Neural progenitor cell (in vitro differentiated cells): Measurements from ENCODE around the gene IRAK3. TPM values are rescaled to one million over a fixed set of nuclear protein-coding genes. Genes with fewer than 3 reads are reported as not detected.

Experiments
- DNase-seq: peaks from one replicate; pipeline ENCODE4 v3.0.0-alpha.2; 2016; ENCODE audit warnings: low spot score
- H2AFZ ChIP-seq: fragments of 200-600 bp; sonication (generic); replicated peaks from 2 replicates; pipeline ENCODE4 v1.6.1; 2016; ENCODE audit warnings: antibody characterized with exemption
- H3F3A ChIP-seq: fragments of 200-600 bp; sonication (generic); 2 replicates; pipeline ENCODE4 v1.6.1; 2016; ENCODE audit warnings: antibody characterized with exemption, low read depth
- H3K27ac ChIP-seq: fragments of 200-600 bp; sonication (generic); 2 replicates; pipeline ENCODE4 v1.5.1; 2016; ENCODE audit warnings: mild to moderate bottlenecking
- H3K27me3 ChIP-seq: fragments of 200-600 bp; sonication (generic); 2 replicates; pipeline ENCODE4 v1.6.1; 2016; ENCODE audit warnings: mild to moderate bottlenecking, moderate library complexity
- H3K36me3 ChIP-seq: fragments of 200-600 bp; sonication (generic); 2 replicates; pipeline ENCODE4 v1.5.1; 2016
- H3K4me1 ChIP-seq: fragments of 200-600 bp; sonication (generic); 2 replicates; pipeline ENCODE4 v1.6.1; 2016; ENCODE audit warnings: mixed run types
- H3K4me2 ChIP-seq: fragments of 200-600 bp; sonication (generic); 2 replicates; pipeline ENCODE4 v1.6.1; 2016
- H3K4me3 ChIP-seq: fragments of 200-600 bp; sonication (generic); 2 replicates; pipeline ENCODE4 v1.5.1; 2016
- H3K79me2 ChIP-seq: fragments of 200-600 bp; sonication (generic); 2 replicates; pipeline ENCODE4 v1.6.1; 2016; ENCODE audit warnings: low read depth
- H3K9ac ChIP-seq: fragments of 200-600 bp; sonication (generic); 2 replicates; pipeline ENCODE4 v1.6.1; 2016
- H3K9me3 ChIP-seq: fragments of 200-600 bp; sonication (generic); 2 replicates; pipeline ENCODE4 v1.5.1; 2016; ENCODE audit warnings: low read depth
- H4K20me1 ChIP-seq: fragments of 200-600 bp; sonication (generic); 2 replicates; pipeline ENCODE4 v1.6.1; 2016; ENCODE audit warnings: low read depth
- H3K27ac Mint-ChIP-seq: 3 replicates; pipeline ENCODE4 v1.8.0; 2021; ENCODE audit warnings: mixed read lengths
- H3K27me3 Mint-ChIP-seq: 2 replicates; pipeline ENCODE4 v1.8.0; 2022; ENCODE audit warnings: low read depth, mild to moderate bottlenecking, inconsistent platforms, moderate library complexity, mixed read lengths; ENCODE audit not compliant: insufficient read depth
- H3K36me3 Mint-ChIP-seq: 3 replicates; pipeline ENCODE4 v1.8.0; 2021; ENCODE audit warnings: mixed read lengths
- H3K4me1 Mint-ChIP-seq: 3 replicates; pipeline ENCODE4 v1.8.0; 2021; ENCODE audit warnings: mixed read lengths
- H3K4me3 Mint-ChIP-seq: 3 replicates; pipeline ENCODE4 v1.8.0; 2021; ENCODE audit warnings: mild to moderate bottlenecking, moderate library complexity, mixed read lengths
- H3K9me3 Mint-ChIP-seq: 3 replicates; pipeline ENCODE4 v1.8.0; 2020; ENCODE audit warnings: mixed read lengths
- CTCF ChIP-seq: fragments of 200-600 bp; sonication (generic); IDR thresholded peaks from 2 replicates; pipeline ENCODE4 v1.5.1; 2017; ENCODE audit warnings: antibody characterized with exemption, mild to moderate bottlenecking
- EZH2 ChIP-seq: fragments of 200-600 bp; sonication (generic); IDR thresholded peaks from 2 replicates; pipeline ENCODE4 v1.6.1; 2017; ENCODE audit warnings: antibody characterized with exemption, mild to moderate bottlenecking, moderate library complexity
- EZH2phosphoT487 ChIP-seq: fragments of 200-600 bp; sonication (generic); IDR thresholded peaks from 2 replicates; pipeline ENCODE4 v1.6.1; 2017; ENCODE audit warnings: antibody characterized with exemption
- total RNA-seq: library from RNA; depleted of rRNA; stranded (reverse); fragments of >200 nt; gene quantifications from 2 replicates; pipeline ENCODE4 v1.2.3, GENCODE V29; 2015; ENCODE audit warnings: low replicate concordance

IRAK3 gene
- total RNA-seq, 1 donor from 2014 or later, result 3.0 TPM

GRCh38 chr12:66199141-66199540, 10.1 kb downstream of the IRAK3 start:
- Mint-ChIP-seq H3K4me3 (no peak overlapping the region), H3K9me3 (peaks cover 5% of the 10 kb centered on the region), H3K27ac (no peak overlapping the region), H3K27me3 (peaks cover 4% of the 10 kb centered on the region), H3K36me3 (no peaks in the 10 kb centered on the region), H3K4me1 (no peaks in the 10 kb centered on the region)
- Histone ChIP-seq H3K9ac (no peak overlapping the region), H4K20me1 (no peaks in the 10 kb centered on the region), H3K36me3 (no peaks in the 10 kb centered on the region), H3K4me3 (no peak overlapping the region), H3K4me2 (no peak overlapping the region), H3K27ac (no peak overlapping the region), H3K4me1 (no peaks in the 10 kb centered on the region), H3K79me2 (no peaks in the 10 kb centered on the region), H3K27me3 (no peaks in the 10 kb centered on the region), H3K9me3 (no peaks in the 10 kb centered on the region), H3F3A (no peaks in the 10 kb centered on the region), H2AFZ (no peak overlapping the region)
- no peak for DNase-seq
- TF ChIP-seq EZH2 (no peak), EZH2phosphoT487 (no peak), CTCF (no peak)

GRCh38 chr12:66199831-66200509, 11.0 kb downstream of the IRAK3 start:
- H3K36me3 Mint-ChIP-seq, result no peaks in the 10 kb centered on the region

GRCh38 chr12:66203820-66204219, 14.8 kb downstream of the IRAK3 start:
- no peaks in the 10 kb centered on the region for H3K27me3 ChIP-seq

More at GRCh38 chr12:66199831-66200509, 11.0 kb downstream of the IRAK3 start:
- H3K27me3 ChIP-seq, result no peaks in the 10 kb centered on the region
- no peak overlapping the region for H3K9ac ChIP-seq
- Mint-ChIP-seq H3K27me3 (peaks cover 3% of the 10 kb centered on the region), H3K9me3 (peaks cover 5% of the 10 kb centered on the region), H3K4me1 (no peaks in the 10 kb centered on the region), H3K27ac (no peak overlapping the region), H3K4me3 (no peak overlapping the region)
- no peaks in the 10 kb centered on the region for H3K9me3 ChIP-seq
- TF ChIP-seq EZH2phosphoT487, result no peak
- no peak for TF ChIP-seq EZH2
- no peak for TF ChIP-seq CTCF
- H3K4me1 ChIP-seq, result no peaks in the 10 kb centered on the region
- no peaks in the 10 kb centered on the region for H3K36me3 ChIP-seq
- H2AFZ ChIP-seq, result no peak overlapping the region
- H4K20me1 ChIP-seq, result no peaks in the 10 kb centered on the region
- no peak overlapping the region for H3K4me3 ChIP-seq
- DNase-seq, result no peak
- H3F3A ChIP-seq, result no peaks in the 10 kb centered on the region
- H3K79me2 ChIP-seq, result no peaks in the 10 kb centered on the region
- H3K4me2 ChIP-seq, result no peak overlapping the region
- no peak overlapping the region for H3K27ac ChIP-seq

More at GRCh38 chr12:66203820-66204219, 14.8 kb downstream of the IRAK3 start:
- no peak overlapping the region for H3K9ac ChIP-seq
- no peaks in the 10 kb centered on the region for H3K4me1 Mint-ChIP-seq
- no peaks in the 10 kb centered on the region for H3K4me1 ChIP-seq
- H4K20me1 ChIP-seq, result no peaks in the 10 kb centered on the region
- H3K36me3 ChIP-seq, result no peaks in the 10 kb centered on the region
- H3K27me3 Mint-ChIP-seq, result peaks cover 3% of the 10 kb centered on the region
- H3K27ac Mint-ChIP-seq, result no peak overlapping the region
- no peaks in the 10 kb centered on the region for H3F3A ChIP-seq
- no peak overlapping the region for H2AFZ ChIP-seq
- no peak overlapping the region for H3K27ac ChIP-seq
- TF ChIP-seq EZH2phosphoT487, result no peak
- TF ChIP-seq CTCF, result no peak
- TF ChIP-seq EZH2, result no peak
- H3K9me3 ChIP-seq, result no peaks in the 10 kb centered on the region
- no peak overlapping the region for H3K4me3 ChIP-seq
- H3K79me2 ChIP-seq, result no peaks in the 10 kb centered on the region
- peaks cover 5% of the 10 kb centered on the region for H3K9me3 Mint-ChIP-seq
- H3K4me2 ChIP-seq, result no peak overlapping the region
- no peak for DNase-seq
- no peaks in the 10 kb centered on the region for H3K36me3 Mint-ChIP-seq
- H3K4me3 Mint-ChIP-seq, result no peak overlapping the region
